SK-N-SH treated with all-trans-retinoic acid at 6 μM for 48 hours (cell line): Measurements from ENCODE around the gene RAB32.

Experiments
- ATAC-seq: fragments of 200-7000 bp; cut with Tn5 transposase; 3 replicates; pipeline ENCODE4 v1.9.1; 2020; ENCODE audit warnings: mild to moderate bottlenecking, moderate library complexity
- BACH2 ChIP-seq: fragments of 250-450 bp; sonication (Bioruptor Pico); IDR thresholded peaks from 2 replicates; pipeline ENCODE4 v1.9.0; 2021; ENCODE audit warnings: mild to moderate bottlenecking, borderline replicate concordance
- CREB5 ChIP-seq: fragments of 250-450 bp; sonication (Bioruptor Pico); IDR thresholded peaks from 2 replicates; pipeline ENCODE4 v1.5.1; 2020; ENCODE audit warnings: low read depth, mild to moderate bottlenecking, moderate library complexity
- CSDC2 ChIP-seq: fragments of 250-450 bp; sonication (Bioruptor Pico); IDR thresholded peaks from 2 replicates; pipeline ENCODE4 v1.5.0; 2020; ENCODE audit warnings: mild to moderate bottlenecking, moderate library complexity
- ESRRG ChIP-seq: fragments of 250-450 bp; sonication (Bioruptor Pico); IDR thresholded peaks from 2 replicates; pipeline ENCODE4 v1.6.1; 2021; ENCODE audit warnings: mild to moderate bottlenecking
- GLIS3 ChIP-seq: fragments of 250-450 bp; sonication (Bioruptor Pico); IDR thresholded peaks from 2 replicates; pipeline ENCODE4 v1.5.0; 2020; ENCODE audit warnings: mild to moderate bottlenecking, moderate library complexity
- ISL1 ChIP-seq: fragments of 250-450 bp; sonication (Bioruptor Pico); IDR thresholded peaks from 2 replicates; pipeline ENCODE4 v2.1.2; 2022; ENCODE audit warnings: mild to moderate bottlenecking, moderate library complexity
- PATZ1 ChIP-seq: fragments of 250-450 bp; sonication (Bioruptor Pico); IDR thresholded peaks from 2 replicates; pipeline ENCODE4 v1.8.0; 2020; ENCODE audit warnings: mild to moderate bottlenecking, moderate library complexity, borderline replicate concordance
- POU6F1 ChIP-seq: fragments of 250-450 bp; sonication (Bioruptor Pico); IDR thresholded peaks from 2 replicates; pipeline ENCODE4 v1.8.0; 2021; ENCODE audit warnings: low read depth, mild to moderate bottlenecking, moderate library complexity, borderline replicate concordance
- SNAI2 ChIP-seq: fragments of 250-450 bp; sonication (Bioruptor Pico); IDR thresholded peaks from 2 replicates; pipeline ENCODE4 v1.5.0; 2020; ENCODE audit warnings: mild to moderate bottlenecking, moderate library complexity
- TCF4 ChIP-seq: fragments of 250-450 bp; sonication (Bioruptor Pico); IDR thresholded peaks from 2 replicates; pipeline ENCODE4 v1.8.0; 2021; ENCODE audit warnings: mild to moderate bottlenecking, moderate library complexity, borderline replicate concordance
- TOX ChIP-seq: fragments of 250-450 bp; sonication (Bioruptor Pico); IDR thresholded peaks from 2 replicates; pipeline ENCODE4 v1.8.0; 2021; ENCODE audit warnings: mild to moderate bottlenecking, moderate library complexity, borderline replicate concordance
- TSHZ2 ChIP-seq: fragments of 250-450 bp; sonication (Bioruptor Pico); IDR thresholded peaks from 2 replicates; pipeline ENCODE4 v1.5.0; 2020; ENCODE audit warnings: mild to moderate bottlenecking, moderate library complexity
- ZFP30 ChIP-seq: fragments of 450-650 bp; formaldehyde crosslinking; IDR thresholded peaks from 2 replicates; pipeline ENCODE4 v1.5.0; 2022; ENCODE audit warnings: mild to moderate bottlenecking, moderate library complexity
- ZNF565 ChIP-seq: fragments of 450-650 bp; formaldehyde crosslinking; conservative IDR thresholded peaks from 2 replicates; pipeline ENCODE4 v1.5.0; 2020; ENCODE audit warnings: low read depth, mild to moderate bottlenecking, moderate library complexity
- ZNF70 ChIP-seq: fragments of 450-650 bp; formaldehyde crosslinking; IDR thresholded peaks from 2 replicates; pipeline ENCODE4 v1.5.0; 2020; ENCODE audit warnings: mild to moderate bottlenecking, moderate library complexity
- ZNF8 ChIP-seq: fragments of 450-650 bp; formaldehyde crosslinking; IDR thresholded peaks from 2 replicates; pipeline ENCODE4 v1.5.0; 2020; ENCODE audit warnings: mild to moderate bottlenecking, moderate library complexity

The RAB32 gene

GRCh38 chr6:146544616-146545182 lies 1.1 kb downstream of the RAB32 start:
- ATAC-seq = no peak
- TF ChIP-seq ZFP30 (CRISPR knock-in tag) (no peak), SNAI2 (CRISPR knock-in tag) (no peak), TSHZ2 (CRISPR knock-in tag) (no peak), ZNF8 (CRISPR knock-in tag) (no peak), ESRRG (CRISPR knock-in tag) (no peak)

- ATAC-seq = no peak
- TF ChIP-seq TSHZ2 (CRISPR knock-in tag) (no peak), ZNF565 (CRISPR knock-in tag) (no peak), CREB5 (no peak), TCF4 (CRISPR knock-in tag) (no peak), TOX (CRISPR knock-in tag) (no peak)
Observed at GRCh38 chr6:146545581-146545980, 1.9 kb downstream of the RAB32 start.

GRCh38 chr6:146546443-146547043 lies 2.9 kb downstream of the RAB32 start:
- ATAC-seq = peak; percentile 22
- TF ChIP-seq ISL1 (CRISPR knock-in tag) (peak; percentile 51; the same call in 1 of the 2 replicates), BACH2 (CRISPR knock-in tag) (no peak)
- TF ChIP-seq, all 23 proteins: peak for 1

- no peak for ATAC-seq
- TF ChIP-seq ZNF565 (CRISPR knock-in tag) (no peak), CSDC2 (no peak), ZNF70 (CRISPR knock-in tag) (no peak), ESRRG (CRISPR knock-in tag) (no peak), POU6F1 (CRISPR knock-in tag) (no peak), GLIS3 (CRISPR knock-in tag) (no peak), PATZ1 (no peak), TSHZ2 (CRISPR knock-in tag) (no peak), ZFP30 (CRISPR knock-in tag) (no peak)
- TF ChIP-seq, all 23 proteins: peak for 0
Observed at GRCh38 chr6:146547889-146548288, 4.3 kb downstream of the RAB32 start.
